Body of pancreas (tissue), 4 donors: ENCODE results near the gene TEX30.

Source experiments
- POLR2A ChIP-seq, 3 donors: fragments of 450-650 bp; IDR thresholded peaks; one replicate each; pipeline ENCODE4 v1.6.1; 2016; ENCODE audit warnings: antibody characterized with exemption in 3 of 3, mild to moderate bottlenecking in 2 of 3
- TF ChIP-seq, protein P1 (sequence below), 7 experiments: fragments of 450-650 bp in 4 of 7; fragments of 200-600 bp in 3 of 7; sonication (generic) in 3 of 7; IDR thresholded peaks; one replicate each; pipeline ENCODE4 v1.5.1; 2016 to 2019; ENCODE audit warnings: antibody characterized with exemption in 7 of 7

DNA sequence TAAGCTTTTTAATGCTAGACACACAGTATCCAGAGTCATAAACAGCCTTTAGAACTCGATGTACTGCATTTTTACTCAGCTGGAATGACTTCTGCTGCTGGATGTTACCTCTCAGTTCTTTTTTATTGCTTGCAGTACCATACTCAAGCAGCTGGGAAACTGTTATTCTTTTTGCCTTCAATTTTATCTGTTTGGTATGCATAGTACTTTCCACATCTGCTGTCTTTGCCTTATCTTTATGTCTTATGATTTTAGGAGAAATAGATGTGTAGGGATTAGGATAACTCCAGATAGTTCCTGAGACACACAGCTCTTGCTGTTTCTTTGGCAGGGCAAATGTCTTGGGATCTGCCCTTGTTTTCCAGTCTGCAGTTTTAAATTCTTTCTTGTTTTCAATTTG is 31.5 kb downstream of the TEX30 start:
- no peak for TF ChIP-seq POLR2A (IDR thresholded peaks at IDR 0.05)
- TF ChIP-seq, protein P1, sequence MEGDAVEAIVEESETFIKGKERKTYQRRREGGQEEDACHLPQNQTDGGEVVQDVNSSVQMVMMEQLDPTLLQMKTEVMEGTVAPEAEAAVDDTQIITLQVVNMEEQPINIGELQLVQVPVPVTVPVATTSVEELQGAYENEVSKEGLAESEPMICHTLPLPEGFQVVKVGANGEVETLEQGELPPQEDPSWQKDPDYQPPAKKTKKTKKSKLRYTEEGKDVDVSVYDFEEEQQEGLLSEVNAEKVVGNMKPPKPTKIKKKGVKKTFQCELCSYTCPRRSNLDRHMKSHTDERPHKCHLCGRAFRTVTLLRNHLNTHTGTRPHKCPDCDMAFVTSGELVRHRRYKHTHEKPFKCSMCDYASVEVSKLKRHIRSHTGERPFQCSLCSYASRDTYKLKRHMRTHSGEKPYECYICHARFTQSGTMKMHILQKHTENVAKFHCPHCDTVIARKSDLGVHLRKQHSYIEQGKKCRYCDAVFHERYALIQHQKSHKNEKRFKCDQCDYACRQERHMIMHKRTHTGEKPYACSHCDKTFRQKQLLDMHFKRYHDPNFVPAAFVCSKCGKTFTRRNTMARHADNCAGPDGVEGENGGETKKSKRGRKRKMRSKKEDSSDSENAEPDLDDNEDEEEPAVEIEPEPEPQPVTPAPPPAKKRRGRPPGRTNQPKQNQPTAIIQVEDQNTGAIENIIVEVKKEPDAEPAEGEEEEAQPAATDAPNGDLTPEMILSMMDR (IDR thresholded peaks at IDR 0.05), result no peak
